ENCODE data around the gene BMP3.
"Not testable (repeated sequence)": the region's sequence is repeated elsewhere in the genome, so short reads cannot be mapped to it uniquely, and the experiment has no call there.

DNA sequence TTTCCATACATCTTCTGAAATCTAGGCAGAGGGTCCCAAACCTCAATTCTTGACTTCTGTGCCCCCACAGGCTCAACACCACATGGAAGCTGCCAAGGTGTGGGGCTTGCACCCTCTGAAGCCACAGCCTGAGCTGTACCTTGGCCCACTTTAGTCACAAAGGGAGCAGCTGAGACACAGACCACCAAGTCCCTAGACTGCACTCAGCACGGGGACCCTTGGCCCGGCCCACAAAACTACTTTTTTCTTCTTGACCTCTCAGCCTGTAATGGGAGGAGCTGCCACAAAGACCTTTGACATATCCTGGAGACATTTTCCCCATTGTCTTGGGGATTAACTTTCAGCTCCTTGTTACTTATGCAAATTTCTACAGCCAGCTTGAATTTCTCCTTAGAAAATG, 13.9 kb upstream of the BMP3 start:
- TF ChIP-seq, protein P1, sequence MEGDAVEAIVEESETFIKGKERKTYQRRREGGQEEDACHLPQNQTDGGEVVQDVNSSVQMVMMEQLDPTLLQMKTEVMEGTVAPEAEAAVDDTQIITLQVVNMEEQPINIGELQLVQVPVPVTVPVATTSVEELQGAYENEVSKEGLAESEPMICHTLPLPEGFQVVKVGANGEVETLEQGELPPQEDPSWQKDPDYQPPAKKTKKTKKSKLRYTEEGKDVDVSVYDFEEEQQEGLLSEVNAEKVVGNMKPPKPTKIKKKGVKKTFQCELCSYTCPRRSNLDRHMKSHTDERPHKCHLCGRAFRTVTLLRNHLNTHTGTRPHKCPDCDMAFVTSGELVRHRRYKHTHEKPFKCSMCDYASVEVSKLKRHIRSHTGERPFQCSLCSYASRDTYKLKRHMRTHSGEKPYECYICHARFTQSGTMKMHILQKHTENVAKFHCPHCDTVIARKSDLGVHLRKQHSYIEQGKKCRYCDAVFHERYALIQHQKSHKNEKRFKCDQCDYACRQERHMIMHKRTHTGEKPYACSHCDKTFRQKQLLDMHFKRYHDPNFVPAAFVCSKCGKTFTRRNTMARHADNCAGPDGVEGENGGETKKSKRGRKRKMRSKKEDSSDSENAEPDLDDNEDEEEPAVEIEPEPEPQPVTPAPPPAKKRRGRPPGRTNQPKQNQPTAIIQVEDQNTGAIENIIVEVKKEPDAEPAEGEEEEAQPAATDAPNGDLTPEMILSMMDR (IDR thresholded peaks at IDR 0.05): not testable (repeated sequence)
- TF ChIP-seq POLR2A (IDR thresholded peaks at IDR 0.05): not testable (repeated sequence)
